Left ventricle myocardium inferior (tissue), 1 donor: ENCODE data around the gene KIF13A. TPM values are rescaled to one million over a fixed set of nuclear protein-coding genes. Genes with fewer than 3 reads are reported as not detected.
"Not testable (repeated sequence)": the region's sequence is repeated elsewhere in the genome, so short reads cannot be mapped to it uniquely, and the experiment has no call there.

ENCODE experiments used
- DNase-seq: peaks from one replicate; pipeline ENCODE4 v3.0.0-alpha.2; 2020
- H3K27ac ChIP-seq: fragments of 200-600 bp; replicated peaks from 2 replicates; pipeline ENCODE4 v1.8.0; 2021
- H3K27me3 ChIP-seq: fragments of 200-600 bp; 2 replicates; pipeline ENCODE4 v1.8.0; 2021; ENCODE audit warnings: low read depth
- H3K36me3 ChIP-seq: fragments of 200-600 bp; 2 replicates; pipeline ENCODE4 v1.8.0; 2021
- H3K4me1 ChIP-seq: fragments of 200-600 bp; 2 replicates; pipeline ENCODE4 v1.8.0; 2021
- H3K4me3 ChIP-seq: fragments of 200-600 bp; 2 replicates; pipeline ENCODE4 v1.8.0; 2021; ENCODE audit warnings: mild to moderate bottlenecking, moderate library complexity
- H3K9me3 ChIP-seq: fragments of 200-600 bp; replicated peaks from 2 replicates; pipeline ENCODE4 v1.8.0; 2021
- CTCF ChIP-seq: fragments of 200-600 bp; IDR thresholded peaks from 2 replicates; pipeline ENCODE4 v1.8.0; 2021; ENCODE audit warnings: antibody characterized with exemption, mild to moderate bottlenecking, borderline replicate concordance
- intact Hi-C: fragments of 100-400 bp; cut with micrococcal nuclease; formaldehyde crosslinking; loops from one replicate; pipeline ENCODE4 v1.11.0; 2022
- total RNA-seq: library from RNA; stranded (reverse); fragmentation: NEBNext Ultra II Directional; extraction: Animal tissue kit (Norgen Biotek cat#: 25700); gene quantifications from one replicate; pipeline ENCODE4 v1.2.1, GENCODE V29; 2021
- donor health status: DM: no; HTN: yes; CAD: no; lungs with severe emphysema.

The KIF13A gene
- total RNA-seq, 1 donor from 2014 or later = 85.7 TPM

GRCh38 chr6:17845598-17845997 lies 141.8 kb downstream of the KIF13A start:
- H3K4me3 ChIP-seq = no peak overlapping the region
- intact Hi-C loops = no loop called here
- DNase-seq = no peak
- H3K27me3 ChIP-seq = no peaks in the 10 kb centered on the region
- TF ChIP-seq CTCF = peak; percentile 19
- peaks cover 48% of the 10 kb centered on the region for H3K36me3 ChIP-seq
- H3K9me3 ChIP-seq = no peaks in the 10 kb centered on the region
- no peaks in the 10 kb centered on the region for H3K4me1 ChIP-seq
- no peak overlapping the region for H3K27ac ChIP-seq

- DNase-seq, H3K27me3 ChIP-seq, intact Hi-C loops, H3K4me1 ChIP-seq, H3K27ac ChIP-seq, H3K9me3 ChIP-seq, H3K4me3 ChIP-seq: not testable (repeated sequence)
- H3K36me3 ChIP-seq = peaks cover 41% of the 10 kb centered on the region
These were observed 142.5 kb downstream of the KIF13A start for GRCh38 chr6:17844967-17845366.

DNA sequence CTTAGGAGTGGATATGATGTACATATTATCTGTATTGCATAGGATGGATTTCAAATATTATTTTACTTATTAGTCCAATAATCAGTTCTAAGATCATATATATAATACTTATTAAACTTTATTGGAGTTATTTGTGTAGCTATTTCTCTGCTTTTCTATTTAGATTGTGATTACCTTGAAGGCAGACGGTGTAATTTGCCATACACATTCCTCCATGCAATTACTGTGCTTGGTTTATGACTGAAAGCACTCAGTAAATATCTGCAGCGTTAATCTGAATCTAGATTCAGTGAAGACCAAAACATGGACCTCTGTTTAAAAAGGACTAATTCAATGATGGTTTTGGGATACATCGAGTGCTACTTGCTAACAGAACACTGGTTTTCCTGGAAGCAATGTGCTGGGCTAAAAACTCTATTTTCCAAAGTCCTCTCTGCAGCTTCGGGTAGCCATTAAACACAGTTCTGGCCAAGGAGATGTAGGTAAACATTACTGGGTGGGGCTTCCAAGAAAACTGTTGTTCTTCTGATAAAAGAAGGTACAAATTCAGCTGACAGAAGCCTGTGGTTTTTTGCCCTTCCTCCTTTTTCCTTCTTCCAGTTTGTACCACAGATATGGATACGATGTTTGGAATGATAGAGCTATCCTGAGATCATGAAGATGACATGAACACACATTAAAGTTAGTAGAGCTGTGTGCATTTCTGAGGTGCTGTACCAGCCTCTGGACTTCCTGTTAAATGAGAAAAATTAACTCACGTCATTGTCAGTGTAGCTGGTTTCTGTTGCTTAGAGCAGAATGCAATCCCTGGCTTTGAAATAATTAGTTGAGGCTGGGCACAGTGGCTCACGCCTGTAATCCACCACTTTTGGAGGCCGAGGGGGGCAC lies 144.3 kb downstream of the KIF13A start:
- no peaks in the 10 kb centered on the region for H3K4me1 ChIP-seq
- no peak overlapping the region for H3K27ac ChIP-seq
- no peak for TF ChIP-seq CTCF
- H3K9me3 ChIP-seq = no peaks in the 10 kb centered on the region
- H3K4me3 ChIP-seq = no peak overlapping the region
- intact Hi-C loops = no loop called here
- DNase-seq = no peak
- peaks cover 24% of the 10 kb centered on the region for H3K36me3 ChIP-seq
- H3K27me3 ChIP-seq = no peaks in the 10 kb centered on the region

GRCh38 chr6:17842014-17842776 lies 145.2 kb downstream of the KIF13A start:
- intact Hi-C loops = no loop called here
- peaks cover 16% of the 10 kb centered on the region for H3K36me3 ChIP-seq
- H3K4me1 ChIP-seq = no peaks in the 10 kb centered on the region
- no peak overlapping the region for H3K27ac ChIP-seq
- no peaks in the 10 kb centered on the region for H3K27me3 ChIP-seq
- DNase-seq = no peak
- H3K4me3 ChIP-seq = no peak overlapping the region
- TF ChIP-seq CTCF = no peak
- no peaks in the 10 kb centered on the region for H3K9me3 ChIP-seq

DNA sequence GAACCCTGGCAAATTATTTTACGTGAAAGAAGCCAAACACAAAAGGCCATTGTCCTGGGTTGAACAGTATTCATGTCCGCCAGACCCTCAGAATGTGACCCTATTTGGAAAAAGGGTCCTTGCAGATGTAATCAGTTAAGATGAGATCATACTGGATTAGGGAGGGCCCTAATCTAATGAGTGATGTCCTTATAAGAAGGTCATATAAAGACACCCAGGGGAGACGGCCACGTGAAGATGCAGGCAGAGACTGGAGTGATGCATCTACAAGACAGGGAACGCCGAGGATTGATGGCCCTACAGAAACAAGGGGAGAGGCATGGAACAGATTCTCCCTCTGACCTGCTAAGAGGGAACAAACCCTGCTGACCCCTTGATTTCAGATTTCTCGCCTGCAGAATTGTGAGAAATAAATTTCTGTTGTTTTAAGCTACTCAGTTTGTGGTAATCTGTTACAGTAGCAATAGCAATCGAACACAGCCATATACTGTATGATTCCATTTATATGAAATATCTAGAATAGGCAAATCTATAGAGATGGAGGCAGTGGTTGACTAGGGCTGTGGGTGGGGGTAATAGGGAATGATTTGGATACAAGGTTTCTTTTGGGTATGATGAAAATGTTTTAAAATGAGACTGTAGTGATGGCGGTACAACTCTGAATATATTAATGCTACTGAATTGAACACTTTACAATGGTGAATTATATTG lies 147.8 kb downstream of the KIF13A start:
- no peak for DNase-seq
- intact Hi-C loops = loop anchor here (10.0 kb wide), 1 partner anchor 285 kb away; the partner anchor contains the start of gene NHLRC1
- Histone ChIP-seq H3K27ac (no peak overlapping the region), H3K27me3 (no peaks in the 10 kb centered on the region), H3K4me3 (no peak overlapping the region), H3K9me3 (no peaks in the 10 kb centered on the region), H3K36me3 (peaks cover 29% of the 10 kb centered on the region), H3K4me1 (peaks cover 18% of the 10 kb centered on the region)
- TF ChIP-seq CTCF = no peak
